NCI-H187 treated with DMSO at 0.1 percent for 48 hours (cell line): ENCODE results near the gene KCNK16.
A peak's percentile ranks its signal among the peaks of the same experiment; 100 is the strongest.
"Not testable (repeated sequence)": the region's sequence is repeated elsewhere in the genome, so short reads cannot be mapped to it uniquely, and the experiment has no call there.

ENCODE experiments used
- DNase-seq: peaks from one replicate; lab custom pipeline; 2025; lab: John Stamatoyannopoulos, UW

Gene KCNK16

DNA sequence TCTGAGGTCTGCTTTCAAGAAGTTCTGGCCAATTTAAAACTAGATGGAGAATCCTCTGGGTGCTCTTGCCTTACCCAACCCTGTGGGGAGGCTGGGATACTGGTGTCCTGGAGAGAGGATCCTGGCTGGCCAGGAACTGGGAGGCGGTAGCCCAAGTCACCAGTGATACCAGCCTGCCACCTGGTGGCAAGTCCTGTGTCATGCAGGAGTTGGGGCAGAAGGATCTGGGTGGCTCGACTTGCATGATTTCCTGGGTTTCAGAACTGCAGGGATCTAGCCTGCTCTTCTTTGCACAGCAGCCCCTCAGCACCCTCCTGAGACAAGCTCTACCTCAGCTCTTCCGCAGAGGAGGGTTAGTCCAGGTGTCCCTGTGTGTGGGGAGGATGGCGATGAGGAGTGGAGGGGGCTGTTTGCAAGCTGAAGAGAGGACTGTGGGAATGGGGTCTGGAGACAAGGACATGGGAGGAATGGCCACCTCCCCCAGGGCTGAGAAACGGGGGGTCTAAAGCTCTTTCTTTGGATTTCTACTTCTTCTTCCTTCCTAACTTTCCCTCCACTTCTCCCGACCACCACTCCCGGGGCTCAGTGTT lies 12.5 kb downstream of the KCNK16 start:
- peak; percentile 42 for DNase-seq

DNA sequence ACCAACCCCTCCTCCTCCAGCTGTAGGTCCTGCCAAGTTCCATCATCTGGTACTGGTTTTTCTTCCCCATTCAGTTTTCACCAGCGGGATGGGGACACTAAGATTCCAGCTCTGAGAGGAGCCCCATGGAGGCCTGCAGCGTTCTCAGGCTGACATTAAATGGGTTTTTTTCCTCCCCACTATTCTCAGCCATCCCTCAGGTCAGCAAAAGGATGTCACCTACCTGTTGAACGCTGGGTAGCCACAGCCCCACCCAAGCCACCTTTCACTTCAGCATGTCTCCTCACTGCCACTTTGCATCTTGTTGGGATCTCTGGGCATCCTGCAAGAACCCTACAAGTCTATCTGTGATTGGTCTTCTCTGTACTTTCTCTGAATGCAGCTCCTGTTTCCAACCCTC lies 15.0 kb downstream of the KCNK16 start:
- no peak for DNase-seq

DNA sequence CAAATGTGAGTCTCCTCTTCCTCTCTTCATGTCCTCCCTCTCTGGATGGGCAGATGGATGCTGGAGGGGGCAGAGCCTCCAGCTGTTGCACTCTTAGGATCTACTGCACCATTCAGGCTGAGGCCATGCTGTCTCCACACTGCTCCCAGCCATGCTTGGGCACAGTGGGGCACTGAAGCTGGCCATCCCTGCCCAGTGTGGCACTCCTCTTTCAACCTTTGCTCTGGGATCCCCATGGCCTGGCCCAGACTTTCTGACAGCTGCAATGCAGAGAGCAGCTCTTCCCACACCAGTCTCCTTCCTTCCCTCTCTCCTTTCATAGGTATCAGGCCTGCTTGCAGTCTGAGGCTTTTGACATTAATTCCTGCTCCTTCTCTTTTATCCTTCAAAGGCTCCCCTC lies 17.6 kb downstream of the KCNK16 start:
- DNase-seq, result no peak

DNA sequence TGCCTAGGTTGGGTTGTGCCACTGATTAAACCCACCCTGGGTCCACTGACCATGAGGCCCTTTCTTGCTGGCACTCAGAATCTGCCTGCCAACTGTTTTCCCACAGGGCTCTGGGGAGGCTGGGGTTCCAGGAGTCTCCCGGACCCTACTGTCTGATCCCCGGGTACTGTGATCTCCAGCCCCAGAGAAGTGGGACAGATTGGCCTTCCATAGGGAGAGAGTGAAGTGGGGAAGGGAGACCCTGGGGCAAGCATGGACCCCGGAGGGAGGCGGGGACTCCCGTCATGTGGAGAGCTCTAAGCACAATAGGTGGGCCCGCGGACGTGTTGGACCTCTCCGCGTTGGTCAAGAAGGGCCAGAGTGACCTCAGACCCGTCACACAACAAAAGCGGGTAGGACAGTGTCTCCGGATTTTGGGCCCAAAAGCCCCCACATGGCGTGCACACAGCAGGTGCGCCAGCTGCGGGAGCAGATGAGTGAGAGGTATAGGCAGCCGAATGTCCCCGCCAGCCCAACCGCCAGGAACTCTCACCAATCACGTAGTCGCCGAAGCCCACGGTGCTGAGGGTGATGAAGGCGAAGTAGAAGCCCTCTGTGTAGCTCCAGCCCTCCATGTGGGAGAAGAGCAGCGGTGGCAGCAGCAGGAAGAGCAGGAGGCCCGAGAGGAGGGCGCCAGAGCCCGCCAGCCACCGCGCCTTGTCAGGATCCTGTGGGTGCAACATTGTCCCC lies 18.9 kb downstream of the KCNK16 start:
- no peak for DNase-seq

DNA sequence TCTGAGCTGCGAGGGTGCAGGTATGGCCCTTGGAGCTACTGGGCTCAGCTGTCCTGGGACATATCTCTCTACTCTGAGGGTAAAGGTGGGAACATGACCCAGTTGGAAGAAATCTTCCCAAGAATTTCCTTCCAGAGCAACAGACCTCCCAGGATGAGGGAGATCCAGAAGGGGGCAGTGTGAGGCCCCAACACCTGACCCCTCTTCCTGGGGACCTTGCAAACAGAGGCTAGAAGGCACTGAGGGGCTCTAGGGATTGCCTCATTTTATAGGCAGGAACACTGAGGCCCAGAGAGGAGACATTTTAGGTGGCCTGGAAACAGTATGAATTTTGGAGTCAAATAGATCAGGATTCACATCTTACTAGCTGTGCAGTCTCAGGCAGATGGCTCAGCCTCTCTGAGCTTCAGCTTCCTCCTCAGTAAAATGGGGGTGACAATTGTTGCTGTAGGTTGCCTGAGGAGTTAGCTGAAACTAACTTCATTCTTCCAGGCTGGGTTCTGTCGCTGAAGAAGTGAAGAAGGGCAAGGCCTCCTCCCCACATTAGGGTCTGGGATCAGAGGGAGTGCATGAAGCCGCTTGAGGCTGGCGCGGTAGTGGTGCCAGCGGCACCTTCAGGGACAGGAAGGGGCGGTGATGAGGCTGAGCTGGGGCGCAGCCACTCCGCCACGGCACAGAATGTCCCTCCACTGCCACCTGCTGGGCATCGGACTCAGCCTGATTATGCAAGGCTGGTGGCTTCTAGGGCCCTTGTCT lies 19.7 kb downstream of the KCNK16 start:
- DNase-seq, result peak; percentile 32

DNA sequence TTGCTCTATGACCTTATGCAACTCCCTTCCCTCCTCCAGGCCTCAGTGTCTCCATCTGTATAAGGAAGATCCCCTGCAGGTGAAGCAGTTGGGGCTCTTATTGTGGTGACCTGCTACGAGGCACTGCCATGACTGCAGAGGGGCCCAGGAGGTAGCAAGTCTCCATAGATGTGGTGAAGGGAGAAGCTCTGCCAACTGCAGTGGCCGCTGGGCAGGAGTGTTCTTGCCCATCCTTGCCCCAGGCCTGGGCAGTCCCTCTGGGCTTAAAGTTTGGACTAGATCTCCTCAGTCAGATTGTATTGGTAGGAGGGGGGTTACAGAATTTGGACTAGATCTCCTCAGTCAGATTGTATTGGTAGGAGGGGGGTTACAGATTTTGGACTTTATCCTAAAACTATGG lies 20.5 kb downstream of the KCNK16 start:
- DNase-seq, result no peak

DNA sequence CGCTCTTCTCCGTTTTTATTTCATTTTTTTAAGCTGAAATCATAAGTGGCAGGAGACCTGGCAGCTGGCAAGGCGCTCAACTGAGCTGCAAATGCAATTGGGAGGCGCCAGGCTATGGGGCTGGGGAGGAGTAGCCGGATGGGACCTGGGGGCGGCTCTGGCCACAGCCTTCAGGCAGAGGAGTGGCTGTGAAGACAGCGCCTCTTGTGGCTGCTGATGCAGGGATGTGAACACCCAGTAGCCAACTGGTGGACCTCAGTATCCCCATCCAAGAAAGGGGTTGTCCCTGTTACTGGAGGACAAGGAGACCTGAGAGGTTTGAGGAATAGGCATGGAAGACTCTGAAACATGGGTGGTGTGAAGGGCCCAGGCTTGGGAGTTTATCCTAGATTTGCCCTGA lies 20.9 kb downstream of the KCNK16 start:
- no peak for DNase-seq

DNA sequence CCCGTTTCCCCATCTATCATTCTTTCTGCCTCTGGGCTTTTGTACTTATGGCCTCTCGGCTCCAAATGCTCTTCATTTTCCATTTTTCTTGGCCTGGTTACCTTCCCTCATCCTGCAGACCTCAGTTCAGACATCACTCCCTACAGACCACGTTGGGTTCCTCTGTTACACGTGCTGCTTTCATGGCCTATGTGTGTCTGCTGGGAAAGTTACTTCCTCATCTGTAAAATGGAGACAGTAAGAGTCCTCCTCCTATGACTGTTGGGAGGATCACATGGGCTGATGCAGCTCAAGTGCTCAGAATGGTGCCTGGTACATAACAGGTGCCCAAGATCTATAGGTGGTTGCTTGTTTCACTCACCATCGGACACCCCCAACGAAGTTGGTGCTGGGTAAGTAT lies 21.8 kb downstream of the KCNK16 start:
- no peak for DNase-seq

DNA sequence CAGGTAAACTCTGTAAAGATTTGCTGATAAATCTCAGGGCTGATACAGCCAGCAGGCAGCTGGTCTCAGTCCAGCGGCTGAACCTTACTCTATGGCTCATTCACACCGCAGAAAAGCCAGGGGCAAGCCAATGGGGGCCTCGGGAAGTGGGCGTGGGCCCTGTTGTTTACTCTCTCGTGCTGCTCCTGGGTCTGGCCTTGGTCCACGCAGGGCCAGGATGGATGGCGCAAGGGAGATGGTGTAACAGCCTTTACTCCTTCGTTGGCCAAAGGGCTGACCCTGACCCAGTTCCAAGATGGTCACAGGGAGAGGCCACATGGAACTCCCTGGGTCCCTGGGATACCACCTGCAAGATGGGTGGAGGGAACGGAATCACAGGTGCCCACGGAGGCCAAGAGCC lies 24.4 kb downstream of the KCNK16 start:
- no peak for DNase-seq

DNA sequence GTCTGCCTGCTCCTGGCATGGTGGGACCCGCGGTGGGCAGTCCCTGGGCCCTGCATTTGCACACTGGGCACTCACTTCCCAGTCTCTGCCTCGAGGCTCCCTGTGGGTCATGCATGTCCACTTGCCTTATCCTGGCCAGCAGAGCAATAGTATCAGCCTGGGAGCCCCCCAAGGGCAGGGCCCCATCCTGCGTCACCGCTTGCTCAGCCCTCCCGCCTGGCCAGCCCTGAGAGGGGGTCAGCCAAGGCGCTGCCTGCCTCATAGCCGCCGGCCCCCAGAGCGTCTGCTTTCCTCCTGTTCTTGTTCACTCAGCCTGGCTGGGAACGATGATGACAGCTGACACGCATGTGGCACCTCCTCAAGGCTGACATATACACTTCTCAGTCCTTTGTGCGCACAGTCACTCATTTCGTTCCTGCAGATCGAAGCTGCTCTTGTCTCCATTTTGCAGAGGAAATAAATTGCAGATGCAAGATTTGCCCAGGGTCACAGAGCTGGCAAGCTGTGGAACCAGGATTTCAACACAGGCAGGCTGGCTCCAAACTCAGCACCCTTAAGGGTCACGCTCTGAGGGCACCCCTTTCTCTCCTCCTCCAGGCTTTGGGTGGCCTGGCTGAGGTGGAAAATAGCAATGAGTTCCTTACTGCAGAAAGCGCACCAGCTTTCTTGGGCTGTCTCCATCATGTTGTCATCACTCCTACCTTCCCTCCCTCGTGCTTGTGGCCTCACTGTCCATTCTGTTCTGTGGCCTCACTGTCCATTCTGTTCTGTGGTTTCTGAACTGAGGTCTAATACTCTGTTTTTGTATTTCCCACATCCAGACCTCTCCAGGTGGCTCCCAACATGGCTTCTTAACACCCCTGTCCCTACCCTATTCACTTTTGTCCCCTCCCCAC lies 25.5 kb downstream of the KCNK16 start:
- no peak for DNase-seq

DNA sequence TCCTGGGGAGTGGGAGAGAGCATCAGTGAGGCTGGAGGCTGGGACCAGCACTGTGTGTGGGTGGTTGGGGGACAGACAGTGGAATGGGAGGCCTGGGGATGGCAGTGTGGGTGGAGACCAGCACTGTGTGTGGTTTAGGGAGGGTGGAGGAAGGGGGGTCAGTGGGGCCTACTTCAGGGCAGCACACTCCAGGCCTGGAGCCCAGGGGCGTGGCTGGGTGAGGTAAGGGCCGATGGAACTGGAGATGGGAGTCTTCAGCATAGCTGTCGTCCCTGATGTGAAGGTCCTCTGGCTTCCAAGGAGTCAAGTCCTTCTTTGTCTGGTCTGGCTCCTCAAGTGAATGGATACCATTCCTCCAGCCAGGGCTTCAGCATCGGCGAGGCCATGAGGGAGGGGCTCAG lies 26.9 kb downstream of the KCNK16 start:
- no peak for DNase-seq

DNA sequence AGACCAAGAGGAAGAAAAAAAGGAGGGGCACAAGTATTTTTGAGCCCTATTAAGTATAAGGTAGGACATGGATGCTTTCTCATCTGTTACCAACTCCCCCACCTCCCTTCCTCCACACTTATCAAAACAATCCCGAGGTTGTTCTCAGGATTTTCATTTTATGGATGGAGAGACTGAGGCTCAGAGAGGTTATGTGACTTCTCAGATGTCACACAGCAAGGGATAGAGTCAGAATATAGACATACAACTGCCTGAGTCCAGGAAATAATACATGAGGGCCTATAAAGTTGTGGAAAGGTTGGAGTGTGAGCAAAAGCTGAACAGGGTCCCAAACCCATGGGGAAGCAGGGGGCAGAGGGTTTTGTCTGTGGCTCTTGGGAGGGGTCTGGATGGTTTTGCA lies 27.6 kb downstream of the KCNK16 start:
- no peak for DNase-seq

DNA sequence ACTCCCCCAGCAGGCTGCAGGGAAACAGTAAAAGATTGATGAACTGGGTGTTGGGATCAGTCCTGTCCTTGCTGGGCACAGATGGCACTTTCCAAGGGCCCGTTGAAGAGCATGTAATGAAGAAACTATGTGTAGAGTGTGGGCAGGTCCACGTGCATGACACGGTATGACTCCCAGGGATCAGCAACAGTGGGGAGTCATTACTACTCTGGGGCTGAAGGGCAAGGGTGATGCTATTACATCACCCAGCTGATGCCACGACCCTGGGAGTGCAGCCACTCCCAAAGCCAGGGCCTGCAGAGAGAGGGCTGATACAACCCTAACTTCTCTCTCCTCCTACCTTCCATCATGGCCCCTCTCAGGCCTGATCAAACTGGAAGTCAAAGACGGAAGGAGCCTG lies 28.4 kb downstream of the KCNK16 start:
- no peak for DNase-seq

DNA sequence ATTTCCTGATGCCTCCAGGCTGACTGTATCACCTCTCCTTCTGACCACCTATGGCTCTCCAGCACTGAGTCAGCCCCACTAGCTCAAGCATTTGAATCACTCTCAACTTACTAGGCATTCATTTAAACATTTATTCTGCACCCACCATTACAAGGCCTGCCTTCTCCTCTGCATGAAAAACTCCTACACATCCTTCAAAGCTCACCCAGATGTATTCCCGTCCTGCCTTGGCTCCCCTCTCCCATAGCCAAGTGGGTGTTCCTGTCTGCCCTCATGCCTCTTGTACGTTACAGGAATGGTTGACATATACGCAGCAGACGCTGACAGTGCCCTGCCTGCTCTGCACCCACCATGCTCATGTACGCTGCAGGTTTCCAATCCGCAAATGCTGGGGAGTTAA lies 29.9 kb downstream of the KCNK16 start:
- DNase-seq, result no peak

DNA sequence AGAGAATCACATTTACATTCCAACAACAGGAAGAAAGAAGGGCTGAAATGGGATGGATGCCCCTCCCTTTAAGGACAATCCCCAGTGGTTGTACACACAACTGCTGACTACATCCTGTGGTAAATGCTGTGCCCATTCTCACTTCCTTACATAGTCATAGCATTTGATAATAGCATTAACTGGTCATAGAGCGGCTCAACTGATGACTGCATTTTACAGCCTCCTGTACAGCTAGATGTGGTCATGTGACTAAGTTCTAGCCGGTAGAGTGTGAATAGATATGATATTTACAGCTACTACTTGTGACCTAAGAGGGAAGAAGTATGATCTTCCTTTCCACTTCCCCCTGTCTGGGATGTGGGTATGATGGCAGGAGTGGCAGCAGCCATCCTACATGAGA lies 33.0 kb downstream of the KCNK16 start:
- DNase-seq, result no peak

DNA sequence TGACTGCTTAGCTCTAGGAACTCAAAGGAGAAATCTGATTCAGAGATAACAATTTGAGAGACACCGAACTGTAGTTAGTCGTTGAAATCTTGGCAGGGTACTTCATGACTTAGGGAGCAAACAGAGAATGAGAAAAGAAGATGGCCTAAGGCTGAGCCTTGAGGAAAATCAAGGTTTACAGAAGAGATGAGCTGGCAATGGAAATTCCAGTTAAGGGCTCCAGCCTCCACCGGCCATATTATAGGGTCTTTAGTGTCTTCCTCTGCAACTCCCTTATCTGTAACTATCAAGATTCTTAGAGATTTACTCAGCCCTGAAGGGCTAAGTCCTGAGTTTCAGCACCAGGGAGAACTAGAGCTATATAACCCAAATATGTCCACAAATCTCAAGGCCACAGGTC lies 34.9 kb downstream of the KCNK16 start:
- DNase-seq, result no peak

DNA sequence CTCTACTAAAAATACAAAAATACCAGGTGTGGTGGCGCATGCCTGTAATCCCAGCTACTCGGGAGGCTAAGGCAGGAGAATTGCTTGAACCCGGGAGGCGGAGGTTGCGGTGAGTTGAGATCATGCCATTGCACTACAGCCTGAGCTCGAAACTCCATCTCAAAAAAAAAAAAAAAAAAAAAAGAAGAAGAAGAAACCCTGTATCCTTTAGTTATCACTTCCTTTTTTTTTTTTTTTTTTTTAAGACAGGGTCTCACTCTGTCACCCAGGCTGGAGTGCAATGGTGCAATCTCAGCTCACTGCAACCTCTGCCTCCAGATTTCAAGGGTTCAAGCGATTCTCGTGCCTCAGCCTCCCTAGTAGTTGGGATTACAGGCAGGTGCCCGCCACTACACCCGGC lies 35.9 kb downstream of the KCNK16 start:
- not testable (repeated sequence) for DNase-seq

DNA sequence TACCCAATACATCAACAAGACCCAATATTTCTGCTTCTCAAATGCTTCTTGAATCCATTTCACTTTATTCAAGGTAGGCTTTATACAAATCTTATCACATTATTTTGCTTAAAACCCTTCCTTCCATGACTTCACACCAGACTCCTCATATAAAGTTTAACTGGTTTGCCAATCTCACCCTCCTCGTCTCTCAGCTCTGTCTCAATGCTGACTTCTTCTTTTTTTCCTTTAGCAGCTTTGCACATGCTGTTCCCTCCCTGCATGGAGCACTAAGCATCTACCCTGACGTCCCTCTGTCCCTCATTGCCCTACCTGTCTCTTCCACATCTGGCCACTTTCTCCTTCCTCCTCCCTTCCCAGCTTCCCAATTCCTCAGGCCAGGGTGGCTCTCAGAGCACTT lies 39.7 kb downstream of the KCNK16 start:
- DNase-seq, result no peak

DNA sequence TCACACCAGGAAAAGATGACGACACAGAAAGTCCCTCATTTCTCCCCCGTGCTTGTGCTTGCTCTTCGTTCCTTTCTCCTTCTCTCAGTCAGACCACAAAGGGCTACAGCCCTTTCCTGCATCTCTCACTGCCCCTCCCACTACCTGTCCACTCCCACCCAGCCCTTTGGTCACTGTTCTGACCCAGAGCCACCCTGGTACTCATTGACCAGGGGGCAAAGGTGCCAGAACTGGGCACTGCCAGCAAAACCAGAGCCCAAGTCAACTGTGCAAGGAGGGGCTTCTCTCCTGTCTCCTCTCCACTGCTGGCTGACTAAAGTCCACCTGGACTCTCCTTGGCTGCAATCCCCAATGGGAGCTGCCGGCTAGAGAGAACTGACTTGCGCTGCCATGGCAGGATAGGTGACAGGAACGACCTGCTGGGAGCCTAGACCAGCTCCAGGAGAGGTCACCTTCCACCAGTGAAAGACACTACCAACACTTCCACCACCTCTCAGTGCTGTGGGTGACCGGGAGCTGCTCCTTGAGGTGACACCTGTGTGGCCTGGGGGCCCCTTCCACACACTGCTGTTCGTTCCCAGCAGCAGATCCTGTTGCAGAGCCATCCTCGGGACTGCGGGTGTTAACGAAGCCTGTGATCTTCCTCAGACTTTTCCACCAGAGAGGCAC lies 41.1 kb downstream of the KCNK16 start:
- no peak for DNase-seq

DNA sequence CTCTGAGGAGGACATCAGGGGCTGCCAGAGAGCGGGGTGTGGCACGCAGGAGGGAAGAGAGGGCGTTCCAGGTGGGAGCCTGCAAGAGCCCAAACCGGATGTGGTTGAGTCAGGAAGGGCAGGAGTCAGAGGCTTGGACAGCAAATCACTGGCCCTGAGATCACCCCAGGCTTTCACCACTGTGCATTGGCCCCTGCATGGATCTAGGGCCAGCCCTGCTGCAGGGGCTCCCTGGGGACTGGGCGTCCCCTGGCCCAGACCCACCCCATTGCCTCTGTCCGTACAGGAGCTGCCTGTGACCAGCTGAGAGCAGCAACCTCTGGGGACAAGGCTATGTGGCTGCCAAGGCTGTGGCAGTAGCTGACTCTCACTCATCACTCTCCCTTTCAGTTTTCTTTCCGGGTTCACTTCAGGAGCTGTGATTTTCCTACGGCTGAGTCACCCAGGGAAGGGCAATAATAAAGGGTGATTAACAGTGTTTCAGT lies 42.2 kb downstream of the KCNK16 start:
- no peak for DNase-seq

DNA sequence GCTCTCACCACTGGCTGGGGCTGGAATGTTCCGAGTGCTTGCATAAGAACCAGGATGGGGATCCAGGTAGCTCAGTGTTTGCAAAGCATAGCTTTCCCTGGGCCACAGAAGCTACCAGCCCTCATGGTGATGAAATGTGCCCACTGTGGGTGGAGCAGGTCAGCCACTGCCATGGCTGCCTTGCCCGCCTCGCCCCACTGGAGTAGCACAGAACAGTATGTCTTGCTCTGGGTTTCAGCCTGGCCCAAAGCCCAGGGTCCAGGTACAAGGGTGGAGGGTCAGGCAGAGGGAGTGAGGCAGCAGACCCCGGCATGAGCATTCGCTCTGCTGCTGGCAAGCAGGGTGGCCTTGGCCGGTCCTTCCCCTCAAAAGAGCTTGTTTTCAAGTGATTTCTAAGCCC lies 43.0 kb downstream of the KCNK16 start:
- DNase-seq, result no peak
